ENCODE results near the gene CLCF1.

CLCF1 gene

GRCh38 chr11:67353317-67354074 is 19.9 kb downstream of the CLCF1 start, which contains the start of gene POLD4:
TSS of gene POLD4 (minus strand) at chr11:67353546. CDS start at chr11:67353399, 147 bp downstream.
- peak within 1 kb of the TSS; percentile 99 for H3K27ac ChIP-seq (ENCODE audit: low read depth, low read length)
- peaks cover 84% of the 10 kb centered on the region for H3K4me1 ChIP-seq (ENCODE audit: control insufficient read depth, low read length)
- peaks cover 28% of the 10 kb centered on the region for H3F3A ChIP-seq (ENCODE audit: control insufficient read depth, insufficient read depth)
- peak within 1 kb of the TSS; percentile 92 for H3K4me3 ChIP-seq (ENCODE audit: low read length)
- H4K20me1 ChIP-seq (ENCODE audit: control insufficient read depth, insufficient read depth, low read depth, low read length) = no peaks in the 10 kb centered on the region
- H3K9me3 ChIP-seq (ENCODE audit: control insufficient read depth, insufficient read depth, low read length) = no peaks in the 10 kb centered on the region
- no peaks in the 10 kb centered on the region for H3K27me3 ChIP-seq (ENCODE audit: control insufficient read depth, low read length)
- peaks cover 48% of the 10 kb centered on the region for H3K79me2 ChIP-seq (ENCODE audit: control insufficient read depth, low read length)
- TF ChIP-seq CTCF (IDR thresholded peaks at IDR 0.05; ENCODE audit: low read depth, low read length, poor library complexity, severe bottlenecking) (peak; percentile 13), EZH2phosphoT487 (IDR thresholded peaks at IDR 0.05; ENCODE audit: borderline replicate concordance, low read length) (no peak)
- no peaks in the 10 kb centered on the region for H3K9me2 ChIP-seq (replicated peaks; ENCODE audit: control insufficient read depth, low read length)
- H3K4me2 ChIP-seq (ENCODE audit: low read length) = peak within 1 kb of the TSS; percentile 97
- peaks cover 33% of the 10 kb centered on the region for H3K36me3 ChIP-seq (ENCODE audit: control insufficient read depth, low read length)

GRCh38 chr11:67352546-67353316 is 20.7 kb downstream of the CLCF1 start:
- TF ChIP-seq CTCF (IDR thresholded peaks at IDR 0.05; ENCODE audit: low read depth, low read length, poor library complexity, severe bottlenecking) = no peak
- Histone ChIP-seq H3F3A (ENCODE audit: control insufficient read depth, insufficient read depth) (peaks cover 31% of the 10 kb centered on the region), H3K9me3 (ENCODE audit: control insufficient read depth, insufficient read depth, low read length) (no peaks in the 10 kb centered on the region), H3K36me3 (ENCODE audit: control insufficient read depth, low read length) (peaks cover 33% of the 10 kb centered on the region), H4K20me1 (ENCODE audit: control insufficient read depth, insufficient read depth, low read depth, low read length) (no peaks in the 10 kb centered on the region), H3K4me2 (ENCODE audit: low read length) (peak overlapping the region; percentile 97), H3K27ac (ENCODE audit: low read depth, low read length) (peak overlapping the region; percentile 99), H3K79me2 (ENCODE audit: control insufficient read depth, low read length) (peaks cover 48% of the 10 kb centered on the region), H3K9me2 (replicated peaks; ENCODE audit: control insufficient read depth, low read length) (no peaks in the 10 kb centered on the region), H3K4me3 (ENCODE audit: low read length) (peak overlapping the region; percentile 92), H3K4me1 (ENCODE audit: control insufficient read depth, low read length) (peaks cover 81% of the 10 kb centered on the region), H3K27me3 (ENCODE audit: control insufficient read depth, low read length) (no peaks in the 10 kb centered on the region)

GRCh38 chr11:67351275-67352005 is 22.0 kb downstream of the CLCF1 start:
- H3K4me2 ChIP-seq (ENCODE audit: low read length) = peak overlapping the region; percentile 97
- peak overlapping the region; percentile 92 for H3K4me3 ChIP-seq (ENCODE audit: low read length)
- no peaks in the 10 kb centered on the region for H3K27me3 ChIP-seq (ENCODE audit: control insufficient read depth, low read length)
- H3K79me2 ChIP-seq (ENCODE audit: control insufficient read depth, low read length) = peaks cover 44% of the 10 kb centered on the region
- peak overlapping the region; percentile 99 for H3K27ac ChIP-seq (ENCODE audit: low read depth, low read length)
- peaks cover 33% of the 10 kb centered on the region for H3K36me3 ChIP-seq (ENCODE audit: control insufficient read depth, low read length)
- no peaks in the 10 kb centered on the region for H3K9me3 ChIP-seq (ENCODE audit: control insufficient read depth, insufficient read depth, low read length)
- H3K9me2 ChIP-seq (replicated peaks; ENCODE audit: control insufficient read depth, low read length) = no peaks in the 10 kb centered on the region
- H3K4me1 ChIP-seq (ENCODE audit: control insufficient read depth, low read length) = peaks cover 70% of the 10 kb centered on the region
- H4K20me1 ChIP-seq (ENCODE audit: control insufficient read depth, insufficient read depth, low read depth, low read length) = no peaks in the 10 kb centered on the region
- H3F3A ChIP-seq (ENCODE audit: control insufficient read depth, insufficient read depth) = peaks cover 34% of the 10 kb centered on the region
- no peak for TF ChIP-seq EZH2phosphoT487 (IDR thresholded peaks at IDR 0.05; ENCODE audit: borderline replicate concordance, low read length)
- TF ChIP-seq CTCF (IDR thresholded peaks at IDR 0.05; ENCODE audit: low read depth, low read length, poor library complexity, severe bottlenecking) = peak; percentile 92
